ENCODE data around the gene BIRC2.

The BIRC2 gene

DNA sequence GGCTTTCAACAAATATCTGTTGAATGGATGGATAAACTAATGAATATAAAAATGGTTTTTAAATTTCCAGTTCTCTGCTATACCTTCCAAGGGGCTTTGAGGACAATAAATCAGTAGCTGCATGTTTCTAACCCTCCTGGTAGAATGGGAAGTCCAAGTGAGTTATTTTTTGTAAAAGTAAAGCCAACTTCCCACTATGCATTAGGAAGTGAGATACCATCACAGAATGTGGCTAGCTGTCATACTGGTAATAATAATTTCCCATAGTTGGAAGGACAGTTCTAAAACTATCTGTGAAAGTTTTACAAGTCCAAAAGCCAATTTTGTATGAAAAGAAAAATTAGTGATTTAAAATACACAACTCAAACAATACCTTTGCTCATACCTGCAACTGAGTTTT, 55.5 kb downstream of the BIRC2 start:
- DNase-seq (ENCODE audit: low read depth), result no peak

- no peak for DNase-seq (ENCODE audit: low read depth)
These were observed 58.5 kb downstream of the BIRC2 start for GRCh38 chr11:102405501-102405900.

DNA sequence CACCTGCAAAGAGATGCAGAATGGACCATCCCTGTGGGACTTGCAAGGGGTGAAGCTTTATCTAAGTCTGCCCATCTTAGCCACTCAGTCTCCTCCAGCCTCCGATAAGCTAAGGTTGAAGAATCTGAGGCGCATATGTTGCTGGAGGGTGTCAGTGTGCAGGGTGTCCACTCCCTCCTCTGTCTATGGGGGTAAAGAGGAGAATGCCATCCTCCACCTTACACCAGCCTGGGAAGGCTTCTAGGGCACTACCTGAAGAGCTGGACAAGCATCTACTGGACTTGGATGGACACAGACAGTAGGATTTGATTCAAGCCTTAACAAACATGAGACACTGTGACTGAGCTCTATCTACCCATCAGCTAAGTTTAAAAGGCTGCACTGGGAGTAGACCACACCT, 59.1 kb downstream of the BIRC2 start:
- no peak for DNase-seq (ENCODE audit: low read depth)

DNA sequence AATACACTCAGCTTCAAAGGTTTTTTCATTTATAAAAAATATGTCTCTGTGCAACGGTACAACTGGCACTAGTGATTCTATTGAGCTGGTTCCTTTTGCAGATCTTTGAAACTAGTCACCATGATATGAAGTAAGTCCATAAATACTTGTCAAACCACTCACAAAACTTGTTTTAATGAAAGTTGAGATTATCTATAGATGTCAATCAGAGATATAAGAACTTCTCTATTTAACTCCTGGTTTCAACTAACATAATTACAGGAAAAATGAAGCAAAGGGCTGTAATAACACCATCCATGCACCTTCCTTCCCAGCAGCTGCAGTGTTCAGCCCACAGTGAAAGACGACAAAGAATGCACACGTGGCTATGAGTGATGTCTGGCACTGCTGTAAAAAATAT, 60.9 kb downstream of the BIRC2 start:
- no peak for DNase-seq (ENCODE audit: low read depth)

GRCh38 chr11:102408339-102408738, 61.3 kb downstream of the BIRC2 start:
- no peak for DNase-seq (ENCODE audit: low read depth)

- peak; percentile 90 for DNase-seq (ENCODE audit: low read depth)
These were observed 63.4 kb downstream of the BIRC2 start for GRCh38 chr11:102410382-102410784.

DNA sequence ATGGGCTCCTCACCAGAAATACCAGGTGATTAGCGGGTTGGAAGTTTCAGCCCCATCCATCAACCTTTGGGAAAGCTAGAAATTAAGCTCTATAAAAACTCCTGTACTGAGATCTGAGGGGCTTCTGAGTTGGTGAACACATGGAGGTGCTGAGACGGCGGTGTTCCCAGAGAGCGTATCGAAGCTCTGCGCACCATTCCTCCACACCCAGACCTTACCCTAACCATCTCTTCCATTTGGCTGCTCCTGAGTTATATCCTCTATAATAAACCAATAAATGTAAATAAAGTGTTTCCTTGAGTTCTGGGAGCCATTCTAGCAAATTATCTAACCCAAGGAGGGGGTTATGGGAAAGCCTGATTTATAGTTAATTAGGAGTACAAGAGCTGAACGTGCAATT, 64.1 kb downstream of the BIRC2 start:
- DNase-seq (ENCODE audit: low read depth), result no peak

GRCh38 chr11:102413497-102413896, 66.5 kb downstream of the BIRC2 start:
- DNase-seq (ENCODE audit: low read depth), result no peak

DNA sequence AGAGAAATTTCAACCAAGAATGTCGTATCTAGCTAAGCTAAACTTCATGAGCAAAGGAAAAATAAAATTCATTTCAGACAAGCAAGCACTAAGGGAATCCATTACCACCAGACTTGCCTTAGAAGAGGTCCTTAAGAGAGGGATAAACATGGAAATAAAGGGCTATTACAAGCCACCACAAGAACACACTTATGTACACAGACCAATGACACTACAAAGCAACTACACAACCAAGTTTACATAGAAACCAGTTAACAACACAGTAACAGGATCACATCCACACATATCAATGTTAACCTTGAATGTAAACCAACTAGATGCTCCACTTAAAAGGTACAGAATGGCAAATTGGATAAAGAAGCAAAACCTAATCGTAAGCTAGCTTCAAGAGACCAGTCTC, 67.5 kb downstream of the BIRC2 start:
- no peak for DNase-seq (ENCODE audit: low read depth)

GRCh38 chr11:102415304-102415916, 68.4 kb downstream of the BIRC2 start:
- DNase-seq (ENCODE audit: low read depth), result no peak

DNA sequence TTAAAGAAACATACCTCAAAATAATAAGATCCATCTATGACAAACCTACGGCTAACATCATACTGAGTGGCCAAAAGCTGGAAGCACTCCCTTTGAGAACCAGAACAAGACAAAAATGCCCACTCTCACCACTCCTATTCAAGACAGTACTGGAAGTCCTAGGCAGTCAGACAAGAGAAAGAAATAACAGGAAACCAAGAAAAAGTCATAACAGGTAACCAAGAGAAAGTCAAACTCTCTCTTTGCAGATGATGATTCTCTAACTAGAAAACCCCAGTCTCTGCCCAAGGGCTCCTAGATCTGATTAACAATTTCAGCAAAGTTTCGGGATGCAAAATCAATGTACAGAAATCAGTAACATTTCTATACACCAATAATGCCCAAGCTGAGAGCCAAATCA, 70.0 kb downstream of the BIRC2 start:
- no peak for DNase-seq (ENCODE audit: low read depth)

DNA sequence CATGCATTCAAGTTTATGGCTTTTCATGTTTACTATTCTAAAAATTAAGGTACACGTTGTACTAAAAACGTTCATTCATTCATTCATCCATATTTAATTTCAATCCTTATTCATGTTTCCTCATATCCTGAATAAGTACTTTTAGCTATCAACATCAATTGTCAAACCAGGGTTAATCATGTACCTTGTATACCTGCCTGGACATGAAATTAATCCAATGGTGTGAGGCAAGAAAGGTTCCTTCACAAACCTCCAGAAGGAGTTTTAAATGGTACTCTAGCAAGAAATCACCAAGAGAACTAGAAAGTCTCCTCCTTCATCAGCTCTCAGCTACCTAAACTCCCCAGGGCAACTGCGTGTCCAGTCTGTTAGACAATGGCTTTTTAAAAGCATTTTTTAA, 72.2 kb downstream of the BIRC2 start:
- no peak for DNase-seq (ENCODE audit: low read depth)

DNA sequence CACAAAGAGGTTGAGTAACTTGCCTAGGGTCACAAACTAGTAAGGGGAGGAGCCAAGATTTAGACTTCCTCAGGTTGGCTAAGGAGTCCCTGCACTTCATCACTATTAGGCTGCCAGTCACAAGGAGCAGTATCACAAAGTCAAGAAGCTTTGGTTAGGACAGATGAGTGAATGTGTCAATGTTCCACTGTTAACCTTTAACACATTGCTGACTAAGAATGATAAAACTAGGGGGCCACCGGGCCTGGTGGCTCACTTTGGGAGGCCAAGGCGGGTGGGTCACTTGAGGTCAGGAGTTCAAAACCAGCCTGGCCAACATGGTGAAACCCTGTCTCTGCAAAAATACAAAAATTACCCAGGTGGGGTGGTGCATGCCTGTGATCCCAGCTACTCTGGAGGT, 73.5 kb downstream of the BIRC2 start:
- no peak for DNase-seq (ENCODE audit: low read depth)

- DNase-seq (ENCODE audit: low read depth), result no peak
These were observed 74.2 kb downstream of the BIRC2 start for GRCh38 chr11:102421261-102421660.

DNA sequence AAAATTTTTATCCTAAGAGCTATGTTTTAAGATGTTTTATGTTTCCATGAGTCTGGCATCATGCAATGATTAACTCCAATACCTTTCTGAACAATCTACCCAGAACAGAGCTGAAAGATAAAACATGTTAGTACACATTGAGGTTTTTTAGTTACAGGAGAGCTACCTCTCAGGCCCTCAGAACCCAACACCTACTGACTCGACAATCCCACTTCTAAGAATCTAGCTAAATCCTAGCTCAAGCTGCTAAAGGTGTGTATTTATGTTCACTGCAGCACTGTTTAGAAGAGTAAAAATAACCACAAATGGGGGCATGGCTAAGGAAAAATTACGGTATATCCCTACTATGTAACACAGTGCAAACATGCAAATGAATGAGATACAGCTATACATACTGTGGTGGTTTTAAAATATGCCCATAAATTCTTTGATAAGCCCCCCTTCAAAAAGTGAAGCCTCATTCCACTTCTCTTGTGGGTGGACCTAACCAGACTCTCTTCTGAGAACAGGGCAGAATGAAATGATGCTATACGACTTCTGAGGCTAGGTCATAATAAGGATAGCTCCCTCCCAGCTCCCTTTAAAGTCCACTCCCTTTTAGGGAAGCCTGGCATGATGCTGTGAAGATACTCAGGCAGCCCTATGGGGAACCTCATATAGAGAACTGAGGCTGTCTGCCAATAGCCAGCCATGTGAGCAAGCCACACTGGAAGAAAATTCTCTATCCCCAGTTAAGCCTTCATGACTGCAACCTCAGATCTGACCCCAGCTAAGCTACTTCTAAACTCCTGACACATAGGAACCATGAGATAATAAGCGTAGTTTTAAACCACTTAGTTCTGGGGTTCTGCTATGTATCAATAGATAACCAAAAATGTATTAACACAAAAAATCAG, 76.1 kb downstream of the BIRC2 start:
- DNase-seq (ENCODE audit: low read depth), result peak; percentile 26

GRCh38 chr11:102423936-102424335, 76.9 kb downstream of the BIRC2 start:
- DNase-seq (ENCODE audit: low read depth), result no peak

DNA sequence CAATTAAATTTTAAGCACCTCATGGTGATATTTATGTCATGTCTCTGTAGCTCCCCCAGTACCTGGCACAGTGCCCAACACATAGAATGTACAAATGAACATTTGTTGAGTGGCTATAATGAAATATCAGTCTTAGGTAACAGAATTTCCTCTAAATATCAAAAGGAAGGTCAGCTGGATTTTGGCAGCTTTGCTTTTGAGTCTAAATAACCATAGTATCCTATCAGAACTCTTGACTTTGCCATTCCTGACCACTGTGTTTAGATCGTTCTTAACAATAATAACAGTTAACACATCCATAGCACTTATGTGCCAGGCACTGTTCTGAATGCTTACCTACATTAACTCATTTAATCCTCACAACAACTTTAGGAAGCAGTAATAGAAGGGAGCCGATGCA, 79.0 kb downstream of the BIRC2 start:
- no peak for DNase-seq (ENCODE audit: low read depth)

- no peak for DNase-seq (ENCODE audit: low read depth)
These were observed 79.6 kb downstream of the BIRC2 start for GRCh38 chr11:102426570-102426969.

- no peak for DNase-seq (ENCODE audit: low read depth)
These were observed 80.1 kb downstream of the BIRC2 start for GRCh38 chr11:102427068-102427467.

All from amniotic epithelial cell (primary cell).